ENCODE data around the gene RRN3.

- no peak for TF ChIP-seq CTCF (IDR thresholded peaks at IDR 0.05 in 8 of 11, conservative IDR thresholded peaks at IDR 0.05 in 3 of 11)
- peak in 1 of 3 donors; percentile 34 for TF ChIP-seq POLR2A (IDR thresholded peaks at IDR 0.05)
- peak in 2 of 3 donors; percentile 7 to 71 for TF ChIP-seq POLR2AphosphoS5 (IDR thresholded peaks at IDR 0.05)
Measured at GRCh38 chr16:15055141-15056053, 38.7 kb downstream of the RRN3 start.

Measured in spleen (tissue), 7 donors.